K562 (cell line): Measurements from ENCODE around the gene SAMD11. TPM values are rescaled to one million over a fixed set of nuclear protein-coding genes. Genes with fewer than 3 reads are reported as not detected.

Source experiments
- ATAC-seq: fragments of 200-7000 bp; cut with Tn5 transposase; 3 replicates; pipeline ENCODE4 v1.9.1; 2020; ENCODE audit warnings: moderate library complexity
- BruUV-seq: library from RNA; stranded (reverse); fragments of 400-500 nt; replicated peaks from 2 replicates; lab custom pipeline; 2021; lab: Mats Ljungman, UMichigan
- CTCF ChIA-PET: fragments of 300-600 bp; formaldehyde crosslinking; extraction: SDS; loops from one replicate; lab custom pipeline; 2021; ENCODE audit warnings: low intra/inter-chr PET ratio; lab: Yijun Ruan, JAX
- POLR2A ChIA-PET: fragments of 300-600, 350-650 bp; sonication (Branson Sonifier 250); formaldehyde crosslinking; extraction: SDS; loops from one replicate; lab custom pipeline; 2021; ENCODE audit warnings: antibody characterized with exemption, inconsistent platforms; lab: Yijun Ruan, JAX
- DNase-seq, 4 experiments: peaks; one replicate each; pipeline versions ENCODE4 v3.0.0 to v3.0.0-alpha.2; 2011 to 2018; ENCODE audit warnings: low spot score in 3 of 4, mixed read lengths in 3 of 4; ENCODE audit errors: extremely low read depth in 1 of 4
- FAIRE-seq: peaks from 2 replicates; lab custom pipeline; 2011; peaks lifted over from hg19 to GRCh38; lab: Jason Lieb, UNC
- H2AFZ ChIP-seq: 2 replicates; pipeline ENCODE4 v1.6.0; 2011; ENCODE audit warnings: low read depth, low read length, control low read depth, inconsistent platforms
- H3K27ac ChIP-seq: fragments of 200-600 bp; 3 replicates; pipeline ENCODE4 v1.8.0; 2011; ENCODE audit warnings: low read depth, mild to moderate bottlenecking, control low read depth, inconsistent platforms, low read length, moderate library complexity, mixed read lengths; ENCODE audit errors: extremely low read depth
- H3K27me3 ChIP-seq, 2 experiments: fragments of 300-600 bp in 1 of 2; 2 replicates in 1 of 2; 3 replicates in 1 of 2; pipeline versions ENCODE4 v1.6.0 to v1.8.0; 2011; ENCODE audit warnings: inconsistent platforms in 2 of 2, low read length in 2 of 2, mild to moderate bottlenecking in 1 of 2, mixed read lengths in 1 of 2, moderate library complexity in 1 of 2; ENCODE audit not compliant: control insufficient read depth in 2 of 2, insufficient read depth in 2 of 2
- H3K36me3 ChIP-seq: fragments of 300-600 bp; 3 replicates; pipeline ENCODE4 v1.8.0; 2011; ENCODE audit warnings: mild to moderate bottlenecking, low read length, inconsistent platforms; ENCODE audit not compliant: control insufficient read depth, insufficient read depth
- H3K4me1 ChIP-seq, 2 experiments: fragments of 200-600 bp in 1 of 2; replicated peaks in 1 of 2; 2 replicates in 1 of 2; 3 replicates in 1 of 2; pipeline versions ENCODE4 v1.5.1 to v1.8.0; 2011; ENCODE audit warnings: inconsistent platforms in 2 of 2, low read length in 2 of 2, mild to moderate bottlenecking in 1 of 2, mixed read lengths in 1 of 2, moderate library complexity in 1 of 2; ENCODE audit not compliant: control insufficient read depth in 2 of 2, insufficient read depth in 2 of 2
- H3K4me2 ChIP-seq: 2 replicates; pipeline ENCODE4 v1.6.1; 2011; ENCODE audit warnings: low read length, control low read depth, inconsistent platforms, mixed read lengths; ENCODE audit not compliant: insufficient read depth
- H3K4me3 ChIP-seq: fragments of 200-600 bp; sonication (generic), shearing (Covaris generic); 2 replicates; pipeline ENCODE4 v1.5.1; 2016; ENCODE audit warnings: control low read depth, inconsistent platforms
- H3K79me2 ChIP-seq: fragments of 200-600 bp; 3 replicates; pipeline ENCODE4 v1.8.0; 2011; ENCODE audit warnings: low read length, inconsistent platforms; ENCODE audit not compliant: control insufficient read depth, insufficient read depth
- H3K9ac ChIP-seq, 2 experiments: 2 replicates each; pipeline versions ENCODE4 v1.6.0 to v1.6.1; 2011; ENCODE audit warnings: low read depth in 2 of 2, low read length in 2 of 2, control low read depth in 1 of 2, inconsistent platforms in 1 of 2, mild to moderate bottlenecking in 1 of 2, mixed read lengths in 1 of 2; ENCODE audit not compliant: insufficient read depth in 1 of 2
- H3K9me1 ChIP-seq: one replicate; pipeline ENCODE4 v1.6.0; 2011; ENCODE audit warnings: inconsistent platforms, mild to moderate bottlenecking, low read length, moderate library complexity; ENCODE audit not compliant: control insufficient read depth, insufficient read depth
- H3K9me3 ChIP-seq: replicated peaks from 2 replicates; pipeline ENCODE4 v1.5.1; 2011; ENCODE audit warnings: low read depth, low read length, inconsistent platforms; ENCODE audit not compliant: control insufficient read depth, insufficient read depth
- H4K20me1 ChIP-seq: replicated peaks from 2 replicates; pipeline ENCODE4 v1.6.1; 2011; ENCODE audit warnings: low read length, inconsistent platforms, mixed read lengths; ENCODE audit not compliant: control insufficient read depth, insufficient read depth
- ARID3B ChIP-seq: fragments of 250-450 bp; sonication (Bioruptor Pico); IDR thresholded peaks from 2 replicates; pipeline ENCODE4 v1.4.0; 2020; ENCODE audit warnings: borderline replicate concordance
- DPF2 ChIP-seq: fragments of 450-650 bp; IDR thresholded peaks from 2 replicates; pipeline ENCODE4 v1.6.1; 2016
- FIP1L1 ChIP-seq: fragments of 200-400 bp; formaldehyde crosslinking; IDR thresholded peaks from 2 replicates; pipeline ENCODE4 v1.6.1; 2018; ENCODE audit warnings: mild to moderate bottlenecking, low read depth, low read length; ENCODE audit not compliant: poor library complexity, severe bottlenecking
- FOXA1 ChIP-seq: fragments of 450-650 bp; IDR thresholded peaks from 2 replicates; pipeline ENCODE4 v1.6.1; 2016; ENCODE audit warnings: mild to moderate bottlenecking, borderline replicate concordance
- FOXK2 ChIP-seq, 2 experiments: fragments of 450-650 bp; IDR thresholded peaks in 1 of 2; conservative IDR thresholded peaks in 1 of 2; 2 replicates each; pipeline ENCODE4 v1.6.1; 2016; ENCODE audit warnings: low read depth in 2 of 2, mild to moderate bottlenecking in 1 of 2
- HDAC1 ChIP-seq, 2 experiments: fragments of 450-650 bp; IDR thresholded peaks; 2 replicates each; pipeline ENCODE4 v1.6.1; 2016 to 2017; ENCODE audit warnings: inconsistent platforms in 1 of 2, mild to moderate bottlenecking in 1 of 2, moderate library complexity in 1 of 2
- HDAC6 ChIP-seq: IDR thresholded peaks from 2 replicates; pipeline ENCODE4 v1.6.1; 2012; ENCODE audit warnings: low read depth, mild to moderate bottlenecking, control low read depth, inconsistent platforms, low read length, moderate library complexity
- NCOA2 ChIP-seq, 2 experiments: fragments of 450-650 bp; IDR thresholded peaks; 2 replicates each; pipeline ENCODE4 v1.6.1; 2018; ENCODE audit warnings: mild to moderate bottlenecking in 2 of 2, moderate library complexity in 1 of 2; ENCODE audit not compliant: partially characterized antibody in 2 of 2
- POLR2G ChIP-seq: fragments of 200-400 bp; formaldehyde crosslinking; IDR thresholded peaks from 2 replicates; pipeline ENCODE4 v1.6.1; 2017; ENCODE audit warnings: low read depth, mild to moderate bottlenecking, antibody characterized with exemption, low read length, moderate library complexity
- PYGO2 ChIP-seq: fragments of 450-650 bp; IDR thresholded peaks from 2 replicates; pipeline ENCODE4 v1.6.1; 2016; ENCODE audit warnings: mild to moderate bottlenecking, missing genetic modification characterization, moderate library complexity, missing compliant biosample characterization
- RBFOX2 ChIP-seq: fragments of 200-400 bp; formaldehyde crosslinking; IDR thresholded peaks from 2 replicates; pipeline ENCODE4 v1.6.1; 2017; ENCODE audit warnings: low read depth, mild to moderate bottlenecking, low read length, moderate library complexity
- RUNX1 ChIP-seq: sonication (generic); IDR thresholded peaks from 2 replicates; pipeline ENCODE4 v1.6.1; 2016; ENCODE audit warnings: antibody characterized with exemption, low read depth
- ZNF143 ChIP-seq: sonication (generic); formaldehyde crosslinking; IDR thresholded peaks from 2 replicates; pipeline ENCODE4 v1.9.0; 2022; ENCODE audit warnings: mild to moderate bottlenecking, missing genetic modification reagents
- ZNF165 ChIP-seq: fragments of 250-450 bp; sonication (Bioruptor Pico); IDR thresholded peaks from 2 replicates; pipeline ENCODE4 v1.4.0; 2020; ENCODE audit warnings: borderline replicate concordance
- ZNF197 ChIP-seq: fragments of 200-800 bp; sonication (Bioruptor generic); IDR thresholded peaks from 2 replicates; pipeline ENCODE4 v1.6.1; 2016; ENCODE audit warnings: low read depth, missing genetic modification characterization, missing compliant biosample characterization
- ZNF311 ChIP-seq: fragments of 250-450 bp; sonication (Bioruptor Pico); IDR thresholded peaks from 2 replicates; pipeline ENCODE4 v1.4.0; 2020; ENCODE audit warnings: mild to moderate bottlenecking, moderate library complexity
- ZNF583 ChIP-seq: fragments of 250-450 bp; sonication (Bioruptor Pico); IDR thresholded peaks from 2 replicates; pipeline ENCODE4 v1.4.0; 2020
- WGBS: fragments of 100-300 bp; shearing (Covaris generic); methylation state at CpG from one replicate; pipeline ENCODE4 v1.1.6; 2016; ENCODE audit warnings: low coverage, mixed read lengths; ENCODE audit not compliant: insufficient coverage; ENCODE audit errors: missing lambda C conversion rate; 5-methylcytosine and 5-hydroxymethylcytosine counted together
- in situ Hi-C: fragments of 300-500 bp; cut with MboI; formaldehyde crosslinking; loops from 4 replicates; pipeline ENCODE4 v1.15.0; 2018; ENCODE audit warnings: inconsistent platforms, mixed read lengths
- intact Hi-C: fragments of 100-400 bp; cut with micrococcal nuclease; formaldehyde crosslinking; loops from 2 replicates; pipeline ENCODE4 v1.14.2; 2022
- polyA plus RNA-seq, 8 experiments: library from polyadenylated mRNA; depleted of rRNA in 4 of 8; stranded (reverse) in 5 of 8; unstranded in 3 of 8; fragments of >200 nt; fragmentation: Nextera tagmentation in 2 of 8; fragmentation: Illumina TruSeq in 1 of 8; extraction: Ambion mirVana in 2 of 8; extraction: Trizol in 1 of 8; gene quantifications; 2 replicates each; pipeline versions ENCODE4 v1.2.1 to v1.2.3, GENCODE V29; 2011 to 2014; ENCODE audit warnings: inconsistent platforms in 1 of 8, missing spikeins in 1 of 8
- total RNA-seq, 7 experiments: library from RNA; depleted of rRNA in 6 of 7; stranded (reverse); fragments of >200 nt in 6 of 7; fragmentation: Illumina TruSeq in 2 of 7; extraction: Trizol in 2 of 7; gene quantifications; 2 replicates each; pipeline versions ENCODE4 v1.2.1 to v1.2.3, GENCODE V29; 2011 to 2021; ENCODE audit warnings: low replicate concordance in 1 of 7
- TF ChIP-seq, protein P1 (sequence below): fragments of 450-650 bp; IDR thresholded peaks from 2 replicates; pipeline ENCODE4 v1.6.1; 2017; ENCODE audit warnings: mild to moderate bottlenecking, moderate library complexity

Gene SAMD11
- total and polyA plus RNA-seq, 9 of the 15 experiments (the other 6 are each of a cell fraction or from before 2014, with no cell fraction given): 0.07 to 0.82 (median 0.11) TPM; not detected in 2

- TF ChIP-seq FOXA1 (no peak), HDAC6 (no peak), HDAC1 (IDR thresholded peaks at IDR 0.05) (no peak)
Measured at GRCh38 chr1:950268-950667, 26.5 kb downstream of the SAMD11 start (continued).

GRCh38 chr1:950881-951280, 27.2 kb downstream of the SAMD11 start:
- Histone ChIP-seq H3K4me2 (no peak overlapping the region), H3K9me3 (no peaks in the 10 kb centered on the region), H3K4me1 (peaks cover 0 to 50% of the 10 kb centered on the region in 2 experiments; a peak in 2 of 5 replicates), H4K20me1 (peaks cover 8% of the 10 kb centered on the region), H3K9ac (no peak overlapping the region; a peak in 1 of 4 replicates), H3K27me3 (no peaks in the 10 kb centered on the region), H3K27ac (no peak overlapping the region), H3K36me3 (peaks cover 100% of the 10 kb centered on the region; the same call in 2 of the 3 replicates), H2AFZ (no peak overlapping the region), H3K79me2 (peaks cover 5% of the 10 kb centered on the region; the same call in 2 of the 3 replicates), H3K4me3 (no peak overlapping the region), H3K9me1 (no peaks in the 10 kb centered on the region)
- in situ Hi-C loops (no loop called here), intact Hi-C loops (no loop called here)
- ChIA-PET POLR2A (interaction anchor here (1.4 kb wide), 1 partner anchor 10 kb away, joined by 11 read pairs; no protein-coding TSS in a partner anchor), CTCF (no interaction called here)
- no peak for FAIRE-seq
- BruUV-seq: no TSS peak
- WGBS: 97% methylated on average over 20 of the region's 23 CpGs
- DNase-seq: no peak
- TF ChIP-seq ZNF311 (no peak), ZNF583 (CRISPR knock-in tag) (no peak), ZNF143 (no peak), POLR2G (peak; percentile 46; the same call in 1 of the 2 replicates), FOXK2 (conservative IDR thresholded peaks at IDR 0.05 in 1 of 2, IDR thresholded peaks at IDR 0.05 in 1 of 2; ENCODE audit: low read depth in 2 of 2) (no peak), FIP1L1 (peak; percentile 33), NCOA2 (IDR thresholded peaks at IDR 0.05; ENCODE audit: partially characterized antibody in 2 of 2) (no peak), ZNF197 (CRISPR knock-in tag) (no peak), ZNF165 (no peak), DPF2 (no peak), RUNX1 (no peak), RBFOX2 (peak; percentile 15; the same call in 1 of the 2 replicates), ARID3B (no peak), PYGO2 (tag) (no peak)
- TF ChIP-seq, protein P1, sequence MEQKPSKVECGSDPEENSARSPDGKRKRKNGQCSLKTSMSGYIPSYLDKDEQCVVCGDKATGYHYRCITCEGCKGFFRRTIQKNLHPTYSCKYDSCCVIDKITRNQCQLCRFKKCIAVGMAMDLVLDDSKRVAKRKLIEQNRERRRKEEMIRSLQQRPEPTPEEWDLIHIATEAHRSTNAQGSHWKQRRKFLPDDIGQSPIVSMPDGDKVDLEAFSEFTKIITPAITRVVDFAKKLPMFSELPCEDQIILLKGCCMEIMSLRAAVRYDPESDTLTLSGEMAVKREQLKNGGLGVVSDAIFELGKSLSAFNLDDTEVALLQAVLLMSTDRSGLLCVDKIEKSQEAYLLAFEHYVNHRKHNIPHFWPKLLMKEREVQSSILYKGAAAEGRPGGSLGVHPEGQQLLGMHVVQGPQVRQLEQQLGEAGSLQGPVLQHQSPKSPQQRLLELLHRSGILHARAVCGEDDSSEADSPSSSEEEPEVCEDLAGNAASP: no peak
- ATAC-seq: no peak
